Muscle of leg (tissue), 11 donors: ENCODE results near the gene RCSD1. TPM values are rescaled to one million over a fixed set of nuclear protein-coding genes. Genes with fewer than 3 reads are reported as not detected.
A peak's percentile ranks its signal among the peaks of the same experiment; 100 is the strongest.

Experiments used
- DNase-seq: peaks from one replicate; pipeline ENCODE4 v3.0.0; 2013
- H3K27ac ChIP-seq: one replicate; pipeline ENCODE4 v1.5.1; 2013; ENCODE audit warnings: mild to moderate bottlenecking, low read length, control low read depth
- H3K27me3 ChIP-seq: one replicate; pipeline ENCODE4 v1.6.1; 2013; ENCODE audit warnings: low read length; ENCODE audit not compliant: control insufficient read depth, insufficient read depth
- H3K36me3 ChIP-seq: one replicate; pipeline ENCODE4 v1.6.1; 2013; ENCODE audit warnings: low read length; ENCODE audit not compliant: control insufficient read depth, insufficient read depth
- H3K4me1 ChIP-seq: one replicate; pipeline ENCODE4 v1.6.1; 2013; ENCODE audit warnings: low read length; ENCODE audit not compliant: control insufficient read depth, insufficient read depth
- H3K4me3 ChIP-seq: one replicate; pipeline ENCODE4 v1.5.1; 2013; ENCODE audit warnings: low read length, control low read depth
- H3K9me3 ChIP-seq: replicated peaks from 2 replicates; pipeline ENCODE4 v1.6.1; 2013; ENCODE audit warnings: low read depth, low read length; ENCODE audit not compliant: control insufficient read depth
- WGBS: methylation state at CpG from one replicate; pipeline ENCODE4 v1.1.5; 2013; ENCODE audit warnings: missing lambda C conversion rate; ENCODE audit not compliant: insufficient coverage; 5-methylcytosine and 5-hydroxymethylcytosine counted together
- polyA plus RNA-seq, 8 donors: library from polyadenylated mRNA; unstranded; fragments of 120-200 nt; gene quantifications; one replicate each; pipeline versions ENCODE4 v1.2.1 to v1.2.3, GENCODE V29; 2013; ENCODE audit warnings: inconsistent platforms in 1 of 8, low replicate concordance in 1 of 8; ENCODE audit not compliant: insufficient read length in 8 of 8, insufficient read depth in 1 of 8
- total RNA-seq: library from RNA; stranded (reverse); fragments of 120-200 nt; gene quantifications from one replicate; pipeline ENCODE4 v1.2.4, GENCODE V29; 2013

RCSD1 gene
- total and polyA plus RNA-seq, 9 donors = 31.4 to 60.6 (median 40.8) TPM

DNA sequence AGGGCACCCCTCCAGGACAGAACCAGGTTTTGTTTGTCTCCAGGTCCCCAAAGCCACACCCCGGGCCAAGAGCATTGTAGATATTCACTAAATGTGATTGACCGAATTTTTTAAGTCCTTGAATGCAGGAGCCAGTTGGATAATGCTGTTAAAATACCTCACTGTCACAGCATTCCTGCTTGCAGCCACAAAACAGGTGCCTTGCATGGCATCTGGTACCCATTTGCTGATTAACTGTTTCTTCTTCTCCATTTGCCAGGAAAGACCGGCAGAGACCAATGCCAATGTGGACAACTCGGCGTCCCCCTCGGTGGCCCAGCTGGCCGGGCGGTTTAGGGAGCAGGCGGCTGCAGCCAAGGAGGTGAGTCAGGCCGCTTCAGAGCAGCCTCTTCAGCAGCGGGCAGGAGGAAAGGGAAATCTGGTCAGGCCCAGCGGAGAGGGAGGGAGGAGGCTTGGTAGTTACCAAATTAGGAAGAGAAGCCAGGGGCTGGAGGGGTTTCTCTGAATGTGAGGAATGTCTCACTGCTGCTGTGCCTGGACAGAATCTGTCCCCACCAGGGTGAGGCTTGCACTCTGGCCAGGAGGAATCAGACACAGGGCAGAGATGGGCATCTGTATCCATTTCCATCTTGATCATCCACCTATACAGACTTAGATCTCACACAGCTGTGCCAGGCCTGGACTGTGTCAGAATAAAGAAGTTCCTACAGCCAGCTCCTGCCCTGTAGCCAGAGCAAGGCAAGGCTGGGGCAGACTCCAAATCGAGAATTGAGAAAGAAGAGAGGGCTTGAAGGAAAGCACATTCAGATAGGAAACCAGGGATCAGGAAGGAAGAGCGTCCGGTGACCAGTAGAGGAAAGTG is 53.8 kb downstream of the RCSD1 start:
- DNase-seq = peak; percentile 30
- H3K4me3 ChIP-seq = no peak overlapping the region
- H3K27me3 ChIP-seq = no peaks in the 10 kb centered on the region
- 54% methylated on average over 11 of the region's 15 CpGs for WGBS
- H3K36me3 ChIP-seq = peaks cover 5% of the 10 kb centered on the region
- H3K4me1 ChIP-seq = peaks cover 59% of the 10 kb centered on the region
- H3K9me3 ChIP-seq = no peaks in the 10 kb centered on the region
- H3K27ac ChIP-seq = peak overlapping the region; percentile 8

- H3K4me1 ChIP-seq = peaks cover 53% of the 10 kb centered on the region
These were observed 55.8 kb downstream of the RCSD1 start for GRCh38 chr1:167685844-167686243.

GRCh38 chr1:167687919-167688519 is 58.0 kb downstream of the RCSD1 start:
- Histone ChIP-seq H3K4me1 (peaks cover 36% of the 10 kb centered on the region), H3K27me3 (no peaks in the 10 kb centered on the region), H3K9me3 (no peaks in the 10 kb centered on the region), H3K4me3 (no peak overlapping the region), H3K36me3 (peaks cover 11% of the 10 kb centered on the region), H3K27ac (no peak overlapping the region)
- DNase-seq = peak; percentile 90
- 19% methylated on average over 3 of the region's 7 CpGs for whole genome bisulfite sequencing

More at GRCh38 chr1:167685844-167686243, 55.8 kb downstream of the RCSD1 start:
- WGBS = 50% methylated on average over 2 of the region's 5 CpGs
- DNase-seq = peak; percentile 22
- Histone ChIP-seq H3K27me3 (no peaks in the 10 kb centered on the region), H3K36me3 (peaks cover 5% of the 10 kb centered on the region), H3K9me3 (no peaks in the 10 kb centered on the region), H3K27ac (peak overlapping the region; percentile 40), H3K4me3 (no peak overlapping the region)

DNA sequence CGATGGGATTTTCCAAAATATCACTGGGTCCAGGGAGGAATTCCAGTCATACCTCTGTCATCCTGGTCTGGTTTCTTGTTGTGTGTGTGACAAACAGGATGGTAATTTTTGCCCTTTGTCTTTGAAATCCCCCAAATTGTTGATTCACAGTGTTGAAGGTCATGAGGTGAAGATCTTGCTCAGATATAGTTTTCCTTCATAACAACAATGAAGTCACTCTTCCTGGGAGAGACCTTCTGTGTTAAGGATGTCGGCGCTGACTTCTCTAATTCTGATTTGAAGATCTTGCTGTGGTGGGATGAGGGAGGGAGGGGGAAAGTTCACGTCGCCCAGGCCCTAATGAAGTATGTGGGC is 59.5 kb downstream of the RCSD1 start:
- peaks cover 23% of the 10 kb centered on the region for H3K36me3 ChIP-seq
- no peaks in the 10 kb centered on the region for H3K9me3 ChIP-seq
- H3K4me3 ChIP-seq = no peak overlapping the region
- no peak for DNase-seq
- H3K27me3 ChIP-seq = no peaks in the 10 kb centered on the region
- no CpG with 5 or more reads among the region's 5 CpGs for WGBS
- H3K27ac ChIP-seq = no peak overlapping the region
- H3K4me1 ChIP-seq = peaks cover 24% of the 10 kb centered on the region

DNA sequence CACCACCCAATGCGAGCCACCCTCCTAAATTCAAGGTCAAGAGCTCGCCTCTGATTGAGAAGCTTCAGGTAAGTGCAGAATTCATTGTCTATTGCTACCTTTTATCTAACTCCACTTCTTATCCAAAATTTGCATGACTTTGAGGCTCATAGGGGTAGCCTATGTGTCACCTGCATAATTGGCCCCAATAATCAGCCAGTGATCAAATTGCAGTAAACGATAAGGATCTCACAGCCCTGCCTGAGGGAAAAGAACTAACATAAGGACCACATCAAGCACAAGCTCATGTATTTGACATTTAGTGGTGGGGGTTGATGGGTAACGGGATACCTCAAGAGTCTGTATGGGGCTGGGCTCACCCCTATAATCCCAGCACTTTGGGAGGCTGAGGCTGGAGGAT is 60.0 kb downstream of the RCSD1 start:
- peaks cover 23% of the 10 kb centered on the region for H3K4me1 ChIP-seq
- H3K27ac ChIP-seq = no peak overlapping the region
- H3K27me3 ChIP-seq = no peaks in the 10 kb centered on the region
- 60% methylated on average over 1 of the region's 4 CpGs for WGBS
- no peak for DNase-seq
- no peak overlapping the region for H3K4me3 ChIP-seq
- H3K9me3 ChIP-seq = no peaks in the 10 kb centered on the region
- H3K36me3 ChIP-seq = peaks cover 28% of the 10 kb centered on the region

DNA sequence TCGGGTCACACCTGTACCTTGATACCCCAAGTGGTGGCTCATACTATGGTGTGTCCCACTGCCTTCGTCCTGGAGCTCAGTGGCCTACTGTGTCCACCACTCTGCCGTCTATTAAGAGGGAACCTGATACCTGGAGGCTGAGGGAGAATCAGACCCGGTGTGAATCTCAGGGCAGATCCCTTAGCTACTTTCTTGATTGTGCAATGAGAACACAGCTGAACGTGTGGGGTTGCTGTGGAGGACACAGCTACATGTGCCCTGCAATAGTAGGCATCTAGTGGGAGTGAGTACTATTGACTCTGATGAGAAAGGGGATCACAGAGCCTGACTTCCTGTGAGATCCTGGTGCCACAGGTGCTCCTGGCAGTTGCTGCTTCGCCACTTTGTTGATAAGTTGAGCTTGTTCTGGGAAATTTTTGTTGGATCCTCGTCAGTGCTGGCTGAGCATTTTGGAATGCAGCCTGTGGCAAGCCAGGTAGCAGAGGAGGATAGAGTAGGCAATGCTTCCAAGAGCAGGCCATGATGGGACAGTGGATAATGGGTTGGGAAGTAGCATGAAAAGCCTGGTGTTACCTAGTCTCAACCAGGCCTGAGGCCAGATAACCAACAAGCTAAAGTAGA is 63.5 kb downstream of the RCSD1 start:
- Histone ChIP-seq H3K4me1 (no peaks in the 10 kb centered on the region), H3K9me3 (no peaks in the 10 kb centered on the region), H3K36me3 (peaks cover 35% of the 10 kb centered on the region), H3K27ac (no peak overlapping the region), H3K27me3 (no peaks in the 10 kb centered on the region), H3K4me3 (no peak overlapping the region)
- no peak for DNase-seq
- WGBS = 84% methylated on average over 7 of the region's 7 CpGs

DNA sequence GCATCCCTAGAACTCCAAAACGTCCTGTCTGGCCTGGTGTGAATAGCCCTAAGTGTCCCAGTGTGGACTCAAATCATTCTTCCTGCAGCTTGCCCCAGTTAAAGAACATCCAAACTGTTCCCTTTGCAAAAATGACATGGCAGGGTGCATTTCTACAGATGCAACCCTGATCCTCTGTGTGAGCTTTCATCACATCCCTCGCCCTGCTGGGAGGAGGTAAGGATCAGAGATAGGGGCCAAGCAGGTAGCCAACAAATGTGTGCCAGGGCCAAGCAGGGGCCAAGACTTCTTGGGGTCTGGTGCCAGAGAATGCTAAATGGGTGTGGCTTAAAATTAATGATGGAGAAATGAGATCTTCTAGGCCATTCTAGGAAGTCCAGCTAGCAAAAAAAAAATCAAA is 64.7 kb downstream of the RCSD1 start:
- H3K4me1 ChIP-seq = no peaks in the 10 kb centered on the region

DNA sequence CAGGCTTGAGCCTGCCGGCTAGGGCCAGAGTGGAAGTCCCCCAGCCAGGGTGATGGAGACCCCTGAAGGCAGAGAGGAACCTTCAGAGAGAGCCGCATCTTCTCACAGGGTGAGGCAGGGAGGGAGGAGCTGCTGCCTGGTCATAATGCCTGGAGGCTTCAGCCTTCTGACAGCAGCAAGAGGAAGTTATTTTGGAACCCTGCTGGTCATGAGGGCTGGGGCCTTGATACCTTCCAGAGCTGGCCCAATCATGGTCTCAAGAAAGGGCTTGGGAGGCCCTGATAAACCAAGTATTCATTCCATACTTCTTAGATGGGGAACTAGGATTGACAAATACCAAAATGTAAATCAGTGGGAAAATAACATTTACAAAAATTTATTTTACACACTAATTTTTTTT is 65.1 kb downstream of the RCSD1 start:
- DNase-seq = no peak
- H3K4me3 ChIP-seq = no peak overlapping the region
- no peaks in the 10 kb centered on the region for H3K27me3 ChIP-seq
- peaks cover 38% of the 10 kb centered on the region for H3K36me3 ChIP-seq
- WGBS = 80% methylated on average over 2 of the region's 2 CpGs
- H3K4me1 ChIP-seq = no peaks in the 10 kb centered on the region
- H3K9me3 ChIP-seq = no peaks in the 10 kb centered on the region
- H3K27ac ChIP-seq = no peak overlapping the region

More for the DNA sequence above, 64.7 kb downstream of the RCSD1 start:
- Histone ChIP-seq H3K4me3 (no peak overlapping the region), H3K36me3 (peaks cover 38% of the 10 kb centered on the region), H3K27me3 (no peaks in the 10 kb centered on the region), H3K9me3 (no peaks in the 10 kb centered on the region), H3K27ac (no peak overlapping the region)
- WGBS = 56% methylated on average over 2 of the region's 2 CpGs
- DNase-seq = no peak

DNA sequence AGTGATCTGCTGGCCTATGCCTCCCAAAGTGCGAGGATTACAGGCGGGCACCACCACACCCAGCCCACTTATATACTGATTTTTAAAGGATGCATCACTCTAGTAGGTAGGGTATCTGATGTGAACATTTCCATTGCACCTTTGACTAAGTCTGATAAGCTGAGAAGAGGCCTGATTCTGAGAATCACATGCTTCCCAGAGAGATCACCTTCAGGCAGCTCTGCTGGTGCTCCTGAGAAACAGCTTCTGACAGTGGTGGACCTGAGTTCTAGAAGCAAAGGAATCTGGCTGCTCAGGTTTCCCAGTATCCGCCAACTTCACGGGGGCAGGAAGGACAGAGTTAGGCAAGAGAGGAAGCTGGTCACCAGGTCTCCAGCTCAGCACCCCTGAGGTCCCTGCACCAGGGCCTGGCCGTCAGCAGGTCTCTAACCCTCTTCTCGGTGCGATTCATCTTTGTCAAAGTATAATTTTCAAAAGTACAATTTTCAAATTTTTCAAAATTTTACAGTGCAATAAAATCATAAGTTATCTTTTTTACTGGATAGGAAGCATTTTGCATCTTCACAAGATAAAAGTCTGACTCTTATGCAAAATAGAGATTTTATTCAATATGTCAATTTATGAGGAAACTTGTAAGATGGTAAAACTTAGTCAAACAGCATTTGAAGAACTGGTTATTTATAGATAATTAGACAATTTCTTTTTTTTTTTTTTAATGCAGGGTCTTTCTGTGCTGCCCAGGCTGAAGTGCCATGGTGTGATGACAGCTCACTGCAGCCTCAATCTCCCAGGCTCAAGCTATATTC is 65.9 kb downstream of the RCSD1 start:
- no peak for DNase-seq
- no peaks in the 10 kb centered on the region for H3K4me1 ChIP-seq
- peaks cover 38% of the 10 kb centered on the region for H3K36me3 ChIP-seq

More for the DNA sequence above, 65.9 kb downstream of the RCSD1 start:
- Histone ChIP-seq H3K27ac (no peak overlapping the region), H3K9me3 (no peaks in the 10 kb centered on the region), H3K27me3 (no peaks in the 10 kb centered on the region), H3K4me3 (no peak overlapping the region)
- 66% methylated on average over 2 of the region's 7 CpGs for WGBS
